Gastrocnemius medialis (tissue), 4 donors: ENCODE results near the gene C4orf50. TPM values are rescaled to one million over a fixed set of nuclear protein-coding genes. Genes with fewer than 3 reads are reported as not detected.

Experiments
- ATAC-seq, 2 donors: fragments of 150-250 bp; one replicate each; pipeline ENCODE4 v1.9.1; 2016
- DNase-seq, 2 donors: peaks; one replicate each; pipeline ENCODE4 v3.0.0-alpha.2; 2019
- H3K27ac ChIP-seq, 4 donors: fragments of 200-600 bp; sonication (generic); 1 replicate in 1 of 4; 2 replicates in 3 of 4; pipeline ENCODE4 v1.5.1; 2016 to 2018; ENCODE audit warnings: mild to moderate bottlenecking in 2 of 4, moderate library complexity in 1 of 4
- H3K27me3 ChIP-seq, 3 donors: fragments of 200-600 bp; sonication (generic) in 2 of 3; 1 replicate in 1 of 3; 2 replicates in 2 of 3; pipeline versions ENCODE4 v1.5.1 to v1.6.0; 2016 to 2019; ENCODE audit warnings: mild to moderate bottlenecking in 1 of 3, moderate library complexity in 1 of 3
- H3K36me3 ChIP-seq, 2 donors: fragments of 200-600 bp; sonication (generic) in 1 of 2; one replicate each; pipeline ENCODE4 v1.5.1; 2017 to 2018
- H3K4me1 ChIP-seq, 2 donors: fragments of 200-600 bp; sonication (generic) in 1 of 2; one replicate each; pipeline ENCODE4 v1.5.1; 2016 to 2017; ENCODE audit warnings: mild to moderate bottlenecking in 2 of 2
- H3K4me3 ChIP-seq, 4 donors: fragments of 200-600 bp; sonication (generic) in 3 of 4; 1 replicate in 1 of 4; 2 replicates in 3 of 4; pipeline ENCODE4 v1.5.1; 2016 to 2019; ENCODE audit warnings: mild to moderate bottlenecking in 2 of 4
- H3K9me3 ChIP-seq, 3 donors: fragments of 200-600 bp; sonication (generic) in 2 of 3; 1 replicate in 1 of 3; 2 replicates in 2 of 3; pipeline ENCODE4 v1.5.1; 2016 to 2019
- CTCF ChIP-seq, 5 experiments: fragments of 450-650 bp in 3 of 5; fragments of 200-600 bp in 2 of 5; sonication (generic) in 2 of 5; IDR thresholded peaks in 4 of 5; conservative IDR thresholded peaks in 1 of 5; 1 replicate in 4 of 5; 2 replicates in 1 of 5; pipeline ENCODE4 v1.5.1; 2016 to 2019; ENCODE audit warnings: antibody characterized with exemption in 5 of 5, mild to moderate bottlenecking in 3 of 5, moderate library complexity in 3 of 5
- POLR2A ChIP-seq, 2 donors: fragments of 450-650 bp; IDR thresholded peaks; one replicate each; pipeline ENCODE4 v1.6.1; 2017; ENCODE audit warnings: antibody characterized with exemption in 2 of 2, mild to moderate bottlenecking in 2 of 2, moderate library complexity in 2 of 2
- in situ Hi-C, 4 donors: fragments of 200-750 bp; cut with MboI; loops; one replicate each; pipeline versions ENCODE4 v1.15.0 to v1.8.0; 2017; ENCODE audit warnings: low sequenced_read_pairs in 4 of 4
- intact Hi-C: fragments of 100-400 bp; cut with DNase I; formaldehyde crosslinking; loops from one replicate; pipeline ENCODE4 v1.15.1; 2023; ENCODE audit warnings: low total_unique reads
- total RNA-seq, 4 donors: library from RNA; depleted of rRNA; stranded (reverse); fragments of >200 nt; gene quantifications; one replicate each; pipeline versions ENCODE4 v1.1.0 to v1.2.3, GENCODE V29; 2016

Gene C4orf50
- total RNA-seq, 4 donors from 2014 or later = 0.03 TPM; not detected in 3

GRCh38 chr4:6020613-6021012 lies 2.4 kb upstream of the C4orf50 start:
- in situ Hi-C loops (no loop called here), intact Hi-C loops (no loop called here)
- Histone ChIP-seq H3K27me3 (peaks cover 0 to 9% (median 3%) of the 10 kb centered on the region in 3 donors), H3K27ac (no peak overlapping the region), H3K4me3 (no peak overlapping the region), H3K36me3 (no peaks in the 10 kb centered on the region), H3K9me3 (no peaks in the 10 kb centered on the region), H3K4me1 (no peaks in the 10 kb centered on the region)
- ATAC-seq (no peak), DNase-seq (no peak)
- TF ChIP-seq POLR2A (IDR thresholded peaks at IDR 0.05) (no peak), CTCF (IDR thresholded peaks at IDR 0.05 in 4 of 5, conservative IDR thresholded peaks at IDR 0.05 in 1 of 5) (no peak)

DNA sequence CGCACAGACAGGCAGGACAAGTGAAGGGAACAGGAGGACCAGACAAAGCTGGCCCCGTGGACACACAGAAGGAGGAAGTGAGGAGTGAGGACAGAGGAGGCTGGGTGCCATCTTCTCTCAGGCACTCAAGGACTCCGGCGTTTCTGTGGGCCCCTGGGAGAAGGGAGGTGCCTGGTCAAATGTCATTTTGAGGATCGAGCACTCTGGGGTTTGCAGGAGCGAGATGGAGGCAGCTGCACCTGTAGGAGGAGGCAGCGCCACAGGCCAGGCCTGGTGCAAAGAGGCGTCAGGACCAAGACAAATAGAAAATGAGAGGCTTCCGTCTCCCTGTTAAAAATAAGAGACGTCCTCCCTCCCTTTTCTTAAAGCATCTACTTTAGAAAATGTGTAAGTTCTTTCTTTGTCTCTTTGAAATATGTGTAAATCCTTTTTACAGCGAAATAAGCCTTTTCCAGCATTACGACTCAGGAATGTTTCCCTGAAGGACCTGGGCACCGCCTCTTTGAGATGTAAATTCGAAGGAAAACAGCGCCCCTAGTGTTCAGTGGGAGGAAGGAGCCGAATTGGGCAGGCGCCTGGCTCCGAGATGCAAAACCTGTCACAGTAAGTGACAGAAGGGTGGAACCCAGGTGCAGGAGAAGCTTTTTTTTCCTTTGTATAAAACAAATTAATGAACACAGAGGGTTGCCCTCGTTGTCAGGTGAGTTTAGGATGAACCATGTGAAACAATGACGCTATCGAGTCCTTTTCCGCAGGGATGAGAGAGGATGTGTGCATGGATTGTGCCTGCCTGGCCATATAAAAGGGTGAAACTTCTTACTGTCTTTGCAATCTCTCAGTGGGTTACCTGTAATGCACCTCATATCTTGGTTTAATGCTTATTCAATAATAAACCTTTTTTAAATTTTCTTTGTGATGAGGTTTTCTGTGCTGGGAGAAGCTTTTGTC lies 1.4 kb upstream of the C4orf50 start:
- ATAC-seq = no peak
- Histone ChIP-seq H3K4me3 (no peak overlapping the region), H3K9me3 (no peaks in the 10 kb centered on the region), H3K27me3 (peaks cover 0 to 9% (median 3%) of the 10 kb centered on the region in 3 donors), H3K27ac (no peak overlapping the region), H3K36me3 (no peaks in the 10 kb centered on the region), H3K4me1 (no peaks in the 10 kb centered on the region)
- TF ChIP-seq POLR2A (IDR thresholded peaks at IDR 0.05) = no peak
- peak in 4 of 5 experiments; percentile 19 to 60 (median 38) for TF ChIP-seq CTCF (IDR thresholded peaks at IDR 0.05 in 4 of 5, conservative IDR thresholded peaks at IDR 0.05 in 1 of 5)
- intact Hi-C loops = no loop called here
- in situ Hi-C loops = no loop called here
- no peak for DNase-seq

- no peak for ATAC-seq
- H3K27me3 ChIP-seq = peaks cover 0 to 4% (median 3%) of the 10 kb centered on the region in 3 donors
- no peak for DNase-seq
Observed at GRCh38 chr4:6017800-6018199, 431 bp downstream of the C4orf50 start.

GRCh38 chr4:6017030-6017429 lies 1.2 kb downstream of the C4orf50 start:
- in situ Hi-C loops = no loop called here
- peaks cover 0 to 4% (median 3%) of the 10 kb centered on the region in 3 donors for H3K27me3 ChIP-seq
- intact Hi-C loops = no loop called here

More at GRCh38 chr4:6017800-6018199, 431 bp downstream of the C4orf50 start:
- Histone ChIP-seq H3K4me1 (no peaks in the 10 kb centered on the region), H3K9me3 (no peaks in the 10 kb centered on the region), H3K27ac (no peak overlapping the region), H3K36me3 (no peaks in the 10 kb centered on the region), H3K4me3 (no peak overlapping the region)
- in situ Hi-C loops (no loop called here), intact Hi-C loops (no loop called here)
- TF ChIP-seq POLR2A (IDR thresholded peaks at IDR 0.05) (no peak), CTCF (IDR thresholded peaks at IDR 0.05 in 4 of 5, conservative IDR thresholded peaks at IDR 0.05 in 1 of 5) (no peak)

More at GRCh38 chr4:6017030-6017429, 1.2 kb downstream of the C4orf50 start:
- H3K4me3 ChIP-seq = no peak overlapping the region
- H3K4me1 ChIP-seq = no peaks in the 10 kb centered on the region
- no peak for TF ChIP-seq CTCF (IDR thresholded peaks at IDR 0.05 in 4 of 5, conservative IDR thresholded peaks at IDR 0.05 in 1 of 5)
- no peak for TF ChIP-seq POLR2A (IDR thresholded peaks at IDR 0.05)
- H3K27ac ChIP-seq = no peak overlapping the region
- H3K9me3 ChIP-seq = no peaks in the 10 kb centered on the region
- ATAC-seq = no peak
- no peaks in the 10 kb centered on the region for H3K36me3 ChIP-seq
- DNase-seq = no peak
